Measurements from ENCODE around the gene MAP3K2.

Gene MAP3K2

GRCh38 chr2:127347015-127347414 is 40.8 kb downstream of the MAP3K2 start:
- no peak for DNase-seq

- no peak for DNase-seq
These were observed 44.5 kb downstream of the MAP3K2 start for GRCh38 chr2:127343277-127343676.

GRCh38 chr2:127342101-127342500 is 45.7 kb downstream of the MAP3K2 start:
- DNase-seq: no peak

GRCh38 chr2:127332335-127332734 is 55.4 kb downstream of the MAP3K2 start:
- no peak for DNase-seq

GRCh38 chr2:127330753-127331152 is 57.0 kb downstream of the MAP3K2 start:
- DNase-seq: no peak

GRCh38 chr2:127326289-127326945 is 61.4 kb downstream of the MAP3K2 start:
- no peak for DNase-seq

- DNase-seq: peak; percentile 14
These were observed 63.1 kb downstream of the MAP3K2 start for GRCh38 chr2:127324635-127325034.

- no peak for DNase-seq
These were observed 66.5 kb downstream of the MAP3K2 start for GRCh38 chr2:127321303-127321702.

- no peak for DNase-seq
These were observed 67.0 kb downstream of the MAP3K2 start for GRCh38 chr2:127320586-127321275.

GRCh38 chr2:127320067-127320466 is 67.7 kb downstream of the MAP3K2 start:
- DNase-seq: no peak

- DNase-seq: no peak
These were observed 73.4 kb downstream of the MAP3K2 start for GRCh38 chr2:127314193-127314988.

GRCh38 chr2:127313406-127313805 is 74.4 kb downstream of the MAP3K2 start:
- no peak for DNase-seq

GRCh38 chr2:127310980-127311379 is 76.8 kb downstream of the MAP3K2 start:
- DNase-seq: no peak

- no peak for DNase-seq
These were observed 78.3 kb downstream of the MAP3K2 start for GRCh38 chr2:127309468-127309867.

- no peak for DNase-seq
These were observed 79.1 kb downstream of the MAP3K2 start for GRCh38 chr2:127308586-127309138.

GRCh38 chr2:127305990-127306585 is 81.7 kb downstream of the MAP3K2 start:
- no peak for DNase-seq

GRCh38 chr2:127302168-127302567 is 85.6 kb downstream of the MAP3K2 start:
- DNase-seq: no peak

GRCh38 chr2:127293748-127294562 is 93.8 kb downstream of the MAP3K2 start, which contains the start of gene ERCC3:
Gene ERCC3 (minus strand): TSS chr2:127294144. CDS start chr2:127294081, 63 bp downstream.
- DNase-seq: peak; percentile 78

GRCh38 chr2:127293386-127293747 is 94.4 kb downstream of the MAP3K2 start:
- DNase-seq: no peak

- no peak for DNase-seq
These were observed 99.5 kb downstream of the MAP3K2 start for GRCh38 chr2:127288274-127288673.

- no peak for DNase-seq
These were observed 104.5 kb downstream of the MAP3K2 start for GRCh38 chr2:127283275-127283674.

GRCh38 chr2:127280693-127281092 is 107.1 kb downstream of the MAP3K2 start:
- no peak for DNase-seq

Measured in COR-L47 (cell line).